ENCODE data around the gene NTNG1.

DNA sequence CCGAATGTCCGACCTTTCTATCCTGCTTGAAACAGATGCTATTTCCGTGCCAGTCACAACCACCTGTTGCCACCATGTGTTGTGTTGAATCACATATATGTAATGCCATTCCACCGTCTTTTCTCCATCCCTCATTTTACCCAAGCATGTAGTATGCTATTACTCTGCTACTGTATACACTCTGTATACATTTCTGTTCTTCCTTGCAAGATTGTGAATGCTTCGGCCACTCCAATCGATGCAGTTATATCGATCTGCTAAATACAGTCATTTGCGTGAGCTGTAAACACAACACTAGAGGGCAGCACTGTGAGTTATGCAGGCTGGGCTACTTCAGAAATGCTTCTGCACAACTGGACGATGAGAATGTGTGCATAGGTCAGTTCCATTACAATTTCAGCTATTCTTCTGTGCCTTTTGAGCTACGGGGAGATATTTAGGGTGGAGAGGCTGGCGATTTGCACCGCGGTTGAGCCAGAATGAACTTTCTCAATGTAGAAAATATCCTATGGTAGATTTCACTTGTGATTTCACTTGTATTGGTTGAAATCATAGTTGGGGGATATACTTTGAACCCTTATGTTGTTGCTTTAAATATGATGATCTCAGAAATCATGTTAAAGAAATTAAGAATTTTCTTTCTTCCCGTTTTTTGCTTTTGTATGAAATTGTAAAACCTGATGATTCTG lies 289.8 kb downstream of the NTNG1 start:
- TF ChIP-seq, protein P1, sequence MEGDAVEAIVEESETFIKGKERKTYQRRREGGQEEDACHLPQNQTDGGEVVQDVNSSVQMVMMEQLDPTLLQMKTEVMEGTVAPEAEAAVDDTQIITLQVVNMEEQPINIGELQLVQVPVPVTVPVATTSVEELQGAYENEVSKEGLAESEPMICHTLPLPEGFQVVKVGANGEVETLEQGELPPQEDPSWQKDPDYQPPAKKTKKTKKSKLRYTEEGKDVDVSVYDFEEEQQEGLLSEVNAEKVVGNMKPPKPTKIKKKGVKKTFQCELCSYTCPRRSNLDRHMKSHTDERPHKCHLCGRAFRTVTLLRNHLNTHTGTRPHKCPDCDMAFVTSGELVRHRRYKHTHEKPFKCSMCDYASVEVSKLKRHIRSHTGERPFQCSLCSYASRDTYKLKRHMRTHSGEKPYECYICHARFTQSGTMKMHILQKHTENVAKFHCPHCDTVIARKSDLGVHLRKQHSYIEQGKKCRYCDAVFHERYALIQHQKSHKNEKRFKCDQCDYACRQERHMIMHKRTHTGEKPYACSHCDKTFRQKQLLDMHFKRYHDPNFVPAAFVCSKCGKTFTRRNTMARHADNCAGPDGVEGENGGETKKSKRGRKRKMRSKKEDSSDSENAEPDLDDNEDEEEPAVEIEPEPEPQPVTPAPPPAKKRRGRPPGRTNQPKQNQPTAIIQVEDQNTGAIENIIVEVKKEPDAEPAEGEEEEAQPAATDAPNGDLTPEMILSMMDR (IDR thresholded peaks at IDR 0.05; ENCODE audit: borderline replicate concordance, extremely low read depth, low read length, poor library complexity, severe bottlenecking) = peak; percentile 80
- TF ChIP-seq EZH2 (IDR thresholded peaks at IDR 0.05; ENCODE audit: borderline replicate concordance, low read depth, low read length, severe bottlenecking) = no peak

Data from DND-41 (cell line).